Effector CD8-positive, alpha-beta T cell (primary cell): ENCODE measurements around the gene MST1R.
"Not testable (repeated sequence)": the region's sequence is repeated elsewhere in the genome, so short reads cannot be mapped to it uniquely, and the experiment has no call there.

Experiments
- DNase-seq: peaks from one replicate; lab custom pipeline; 2025; lab: John Stamatoyannopoulos, UW
- total RNA-seq, 4 experiments: gene quantifications; one replicate each; lab custom pipeline; 2026; lab: John Stamatoyannopoulos, UW

The MST1R gene
- total RNA-seq = 0 to 1.1 (median 0.64) reads per million in 4 experiments

DNA sequence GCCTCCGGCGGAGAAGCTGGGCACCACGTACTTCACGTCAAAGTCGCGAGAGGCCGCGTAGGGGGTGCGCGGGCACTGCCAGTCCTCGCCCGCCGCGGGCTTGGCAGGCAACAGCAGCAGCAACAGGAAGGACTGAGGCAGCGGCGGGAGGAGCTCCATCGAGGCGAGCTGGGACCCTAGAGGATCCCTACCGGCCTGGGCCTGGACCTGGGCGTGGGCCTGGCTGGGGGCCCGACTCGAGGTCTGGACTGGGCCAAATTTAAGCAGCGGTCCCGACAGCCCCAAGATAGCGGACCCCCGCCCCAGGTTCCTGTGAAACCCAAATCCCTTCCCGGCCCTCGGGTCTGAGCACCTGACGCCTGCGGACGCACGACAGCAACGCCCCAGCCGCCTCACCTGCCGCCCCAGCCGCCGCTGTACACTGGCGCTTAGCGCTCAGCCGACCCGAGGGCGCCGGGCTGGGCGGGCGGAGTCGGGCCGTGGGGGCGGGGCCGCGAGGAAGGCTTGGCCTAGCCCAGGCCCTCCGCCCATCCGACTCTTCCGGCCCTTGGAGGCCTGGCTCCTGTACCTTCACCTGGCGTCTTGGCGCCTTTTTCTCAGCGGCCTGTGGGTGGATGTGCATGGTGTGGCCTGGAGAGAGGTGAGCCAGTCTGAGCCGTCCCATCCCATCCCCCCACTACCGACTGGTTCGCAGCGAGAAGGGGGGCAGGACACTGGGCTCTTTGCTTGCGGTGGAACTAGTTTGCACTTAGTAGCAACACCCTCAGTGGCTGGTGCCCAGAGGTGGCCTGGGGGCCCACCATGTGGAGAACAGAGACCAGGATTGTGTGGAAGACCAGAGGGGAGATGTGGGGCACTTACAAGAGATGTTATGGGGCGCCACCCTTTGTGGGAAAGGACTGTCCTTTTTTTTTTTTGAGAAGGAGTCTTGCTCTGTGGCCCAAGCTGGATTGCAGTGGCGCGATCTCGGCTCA, at the start of gene MST1R:
TSS of gene MST1R (minus strand) at position 423 of the 974 bp plus-strand sequence. CDS start at position 159, 264 bp downstream.
- DNase-seq = peak; percentile 69

DNA sequence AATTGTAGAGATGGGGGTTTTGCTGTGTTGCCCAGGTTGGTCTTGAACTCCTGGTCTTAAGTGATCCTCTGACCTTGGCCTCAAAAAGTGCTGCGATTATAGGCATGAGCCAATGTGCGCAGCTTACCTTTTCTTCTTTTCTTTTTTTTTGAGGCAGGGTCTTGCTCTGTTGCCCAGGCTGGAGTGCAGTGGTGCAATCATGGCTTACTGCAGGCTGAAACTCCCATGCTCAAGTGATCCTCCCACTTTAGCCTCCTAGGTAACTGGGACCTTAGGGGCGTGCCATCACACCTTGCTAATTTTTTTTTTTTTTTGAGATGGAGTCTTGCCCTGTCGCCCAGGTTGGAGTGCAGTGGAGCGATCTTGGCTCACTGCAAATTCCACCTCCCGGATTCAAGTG, 49.3 kb upstream of the MST1R start:
- no peak for DNase-seq

DNA sequence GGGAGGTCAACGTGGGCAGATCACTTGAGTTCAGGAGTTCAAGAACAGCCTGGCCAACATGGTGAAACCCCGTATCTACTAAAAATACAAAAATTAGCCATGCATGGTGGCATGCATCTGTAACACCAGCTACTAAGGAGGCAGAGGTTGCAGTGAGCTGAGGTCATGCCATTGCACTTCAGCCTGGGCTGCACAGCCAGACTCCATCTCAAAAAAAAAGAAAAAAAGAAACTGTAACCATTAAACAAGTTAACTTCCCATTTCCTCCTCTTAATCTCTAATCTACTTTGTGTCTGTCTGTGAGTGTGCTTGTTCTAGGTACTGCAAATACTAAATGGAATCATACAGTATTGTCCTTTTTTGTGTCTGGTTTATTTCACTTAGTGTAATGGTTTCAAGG, 39.0 kb upstream of the MST1R start:
- no peak for DNase-seq

DNA sequence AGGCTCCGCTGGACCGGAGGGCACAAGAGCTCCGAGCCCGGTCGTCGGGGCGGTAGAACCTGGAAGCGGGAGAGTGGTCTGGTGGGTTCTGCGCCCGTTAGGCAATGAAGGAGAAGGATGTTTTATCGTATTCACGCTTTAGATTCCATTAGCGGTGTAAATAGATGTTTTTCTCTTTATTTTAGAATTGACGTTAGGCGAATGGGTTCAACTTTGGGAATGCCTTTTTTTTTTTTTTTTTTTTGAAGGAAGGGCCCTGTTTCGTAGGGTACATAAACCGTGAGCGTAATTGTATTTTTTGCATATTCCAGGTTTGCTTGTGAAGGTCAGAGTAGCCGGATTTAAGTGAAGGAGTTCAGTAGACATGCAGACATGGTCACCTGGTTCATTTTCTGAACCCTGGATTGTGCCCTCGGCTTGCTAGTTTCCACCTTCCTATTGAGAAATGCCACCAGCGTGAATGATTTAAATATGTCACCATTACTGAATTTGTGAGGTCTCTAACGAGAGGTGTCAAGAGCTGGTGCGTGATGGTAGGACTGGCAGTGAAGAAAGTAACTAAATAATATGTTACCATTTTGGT, 37.1 kb upstream of the MST1R start:
- DNase-seq = no peak

DNA sequence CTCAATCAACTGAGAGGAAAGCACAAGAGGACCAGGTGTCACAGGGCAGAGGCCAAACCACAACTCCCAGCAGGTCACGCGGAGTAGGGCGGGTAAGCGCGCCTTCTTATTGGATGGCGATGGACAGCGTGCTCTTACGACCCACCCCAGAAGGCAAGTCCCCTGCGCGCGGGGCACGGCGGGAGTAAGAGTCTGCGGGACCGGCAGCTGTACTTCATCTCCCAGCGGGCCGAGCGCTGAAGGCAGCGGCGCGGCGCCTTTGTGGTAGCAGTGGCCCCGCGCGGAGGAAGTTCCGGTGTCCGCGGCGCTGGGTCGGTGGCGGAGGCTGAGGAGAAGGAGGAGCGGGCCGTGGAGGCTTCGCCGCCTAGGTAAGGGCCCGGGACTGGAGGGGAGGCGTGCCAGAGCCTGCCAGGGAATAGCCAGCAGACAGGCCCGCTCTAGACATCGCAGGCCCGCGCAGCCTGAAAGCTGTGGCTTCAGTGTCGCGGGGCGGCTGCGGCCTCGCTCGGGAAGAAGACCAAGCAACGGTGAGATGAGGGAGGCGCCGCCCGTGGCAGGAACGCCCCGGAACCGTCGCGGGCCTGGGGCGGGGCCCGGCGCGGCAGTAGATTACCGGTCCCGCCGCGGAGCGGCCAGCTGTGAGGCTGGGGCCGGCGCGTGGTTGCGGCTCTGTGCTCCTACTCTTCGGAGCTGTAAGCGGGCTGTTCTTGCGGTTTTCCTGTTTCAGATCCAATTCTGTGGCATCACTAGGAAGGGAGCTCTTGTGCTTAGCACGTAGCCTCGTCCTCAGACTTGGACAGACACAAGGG, 36.4 kb upstream of the MST1R start, which contains the start of gene RBM6:
TSS of gene RBM6 (plus strand) at position 293 of the 809 bp plus-strand sequence. CDS start 22,492 bp downstream, outside the sequence.
- peak; percentile 85 for DNase-seq

DNA sequence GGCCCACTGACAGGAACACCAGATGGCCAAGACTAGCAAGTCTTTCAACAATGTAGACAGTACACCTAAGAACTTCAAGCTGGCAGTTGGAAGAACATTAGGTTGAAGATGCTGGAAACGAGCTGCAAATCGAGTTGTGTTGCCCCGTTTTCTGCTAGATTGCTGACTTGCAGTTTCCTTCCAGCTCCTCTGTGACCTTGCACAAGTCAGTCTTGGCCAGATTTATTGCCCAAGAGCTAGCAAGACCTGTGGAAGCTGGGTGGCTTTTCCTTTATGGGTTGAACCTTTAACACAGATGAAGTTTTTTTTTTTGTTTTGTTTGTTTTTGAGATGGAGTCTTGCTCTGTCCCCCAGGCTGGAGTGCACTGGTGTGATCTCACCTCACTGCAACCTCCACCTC, 33.4 kb upstream of the MST1R start:
- DNase-seq = no peak

DNA sequence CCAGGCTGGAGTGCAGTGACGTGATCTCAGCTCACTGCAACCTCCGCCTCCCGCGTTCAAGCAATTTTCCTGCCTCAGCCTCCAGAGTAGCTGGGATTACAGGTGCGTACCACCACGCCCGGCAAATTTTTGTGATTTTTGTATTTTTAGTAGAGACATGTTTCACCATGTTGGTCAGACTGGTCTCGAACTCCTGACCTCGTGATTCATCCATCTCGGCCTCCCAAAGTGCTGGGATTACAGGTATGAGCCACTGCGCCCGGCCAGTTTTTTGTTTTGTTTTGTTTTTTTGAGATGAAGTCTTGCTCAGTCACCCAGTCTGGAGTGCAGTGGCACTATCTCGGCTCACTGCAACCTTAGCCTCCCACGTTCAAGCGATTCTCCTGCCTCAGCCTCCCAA, 28.6 kb upstream of the MST1R start:
- not testable (repeated sequence) for DNase-seq

DNA sequence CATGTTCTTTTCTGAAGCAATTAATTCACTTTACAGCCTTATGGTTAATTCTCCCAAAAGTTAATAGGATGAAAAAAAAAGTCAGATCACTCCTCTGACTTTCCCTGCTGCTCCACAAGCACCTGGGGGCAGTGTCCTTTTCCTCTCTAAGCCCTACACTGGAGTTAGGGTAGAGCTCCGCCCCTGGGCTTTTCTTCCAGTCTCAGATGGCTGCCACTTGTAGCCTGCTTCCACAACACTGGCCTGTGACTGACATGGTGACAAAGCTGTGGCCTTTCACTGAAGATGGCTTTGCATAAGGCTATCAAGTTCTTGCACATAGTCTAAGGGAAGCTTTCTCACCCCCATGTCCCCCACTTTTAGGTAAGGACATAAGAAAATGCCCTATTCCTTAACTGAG, 27.2 kb upstream of the MST1R start:
- no peak for DNase-seq

DNA sequence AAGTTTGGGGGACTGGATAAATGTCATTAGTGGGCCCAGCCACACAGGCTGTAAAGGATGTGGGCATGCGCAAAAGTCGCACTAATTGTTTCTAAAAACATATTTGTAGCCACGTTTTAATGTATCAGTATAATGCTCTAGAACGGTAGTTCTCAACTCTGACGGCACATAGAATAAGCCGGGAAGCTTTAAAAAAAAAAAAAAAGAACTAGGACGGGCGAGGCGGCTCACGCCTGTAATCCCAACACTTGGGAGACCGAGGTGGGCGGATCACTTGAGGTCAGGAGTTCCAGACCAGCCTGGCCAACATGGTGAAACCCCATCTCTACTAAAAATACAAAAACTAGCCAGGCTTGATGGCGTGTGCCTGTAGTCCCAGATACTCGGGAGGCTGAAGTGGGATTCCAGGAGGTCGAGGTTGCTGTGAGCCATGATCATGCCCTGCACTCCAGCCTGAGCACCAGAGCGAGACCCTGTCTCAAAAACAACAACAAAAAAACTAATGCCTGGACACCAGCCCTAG, 26.6 kb upstream of the MST1R start:
- DNase-seq = no peak

DNA sequence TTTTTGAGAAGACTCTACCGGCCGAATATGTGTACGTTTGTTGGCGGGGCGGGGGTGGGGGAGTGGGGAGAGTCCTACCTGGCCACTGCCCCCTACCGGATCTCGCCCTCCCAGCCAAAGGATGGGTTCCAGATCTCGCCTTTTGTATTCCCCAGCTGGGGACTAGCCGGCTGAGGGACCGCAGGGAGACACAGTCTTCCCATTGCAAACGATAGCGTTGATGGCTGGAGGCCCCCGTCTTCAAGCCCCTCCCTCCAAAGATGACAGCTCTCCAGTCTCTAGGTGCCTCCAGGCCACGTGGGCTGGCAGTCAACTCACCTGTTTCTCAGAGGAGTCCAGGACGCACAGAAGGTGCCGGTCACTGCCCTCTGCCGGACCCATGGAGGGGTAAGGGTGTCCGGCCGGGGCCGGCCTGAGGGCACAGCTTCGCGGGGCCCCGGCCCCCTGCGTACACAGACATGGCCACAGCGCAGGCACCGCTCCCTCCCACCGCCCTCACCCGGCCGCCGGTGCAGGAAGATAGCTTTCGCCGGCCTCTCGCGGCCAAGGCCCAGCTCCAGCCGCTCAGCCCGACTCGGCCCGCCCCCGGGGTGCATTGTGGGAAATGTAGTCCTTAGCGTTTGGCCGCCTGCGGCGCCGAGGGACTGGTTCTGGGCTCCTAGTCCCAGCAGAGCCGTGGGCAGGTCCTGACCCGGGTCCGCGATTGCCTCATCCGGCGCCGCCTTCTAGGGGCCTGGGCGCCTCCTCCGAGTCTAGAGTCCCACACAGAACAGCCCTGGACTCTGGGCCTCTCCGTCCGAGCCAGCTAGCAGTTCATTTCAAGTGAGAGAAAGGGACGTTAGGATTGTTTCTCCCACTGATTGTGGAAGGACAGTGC, 25.9 kb upstream of the MST1R start, which contains the start of gene MON1A:
TSS of gene MON1A (minus strand) at position 521 of the 877 bp plus-strand sequence. CDS start 16,465 bp downstream, outside the sequence.
- peak; percentile 79 for DNase-seq

DNA sequence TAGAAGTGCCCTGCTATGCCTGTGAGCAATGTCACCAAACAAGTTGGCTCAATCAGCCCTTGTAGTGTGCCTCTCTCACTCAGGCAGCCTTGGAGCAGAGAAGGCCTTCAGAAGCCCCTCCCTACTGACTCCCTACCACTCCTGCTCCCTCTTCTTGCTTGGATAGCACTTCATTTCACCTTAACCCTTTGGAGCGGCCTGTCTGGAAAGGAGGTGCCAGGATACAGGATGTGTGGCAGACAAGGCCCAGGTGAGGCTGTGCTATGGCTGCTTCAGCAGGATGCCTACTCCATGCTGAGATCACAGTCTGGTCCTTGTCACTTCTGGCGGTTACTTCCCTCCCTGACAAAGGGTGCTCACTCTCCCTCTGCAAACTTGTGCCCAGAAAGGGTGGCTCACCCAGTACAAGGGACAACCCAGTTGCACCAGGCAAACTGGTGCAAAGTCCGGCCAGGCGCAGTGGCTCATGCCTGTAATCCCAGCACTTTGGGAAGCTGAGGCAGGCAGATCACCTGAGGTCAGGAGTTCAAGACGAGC, 24.9 kb upstream of the MST1R start:
- no peak for DNase-seq

DNA sequence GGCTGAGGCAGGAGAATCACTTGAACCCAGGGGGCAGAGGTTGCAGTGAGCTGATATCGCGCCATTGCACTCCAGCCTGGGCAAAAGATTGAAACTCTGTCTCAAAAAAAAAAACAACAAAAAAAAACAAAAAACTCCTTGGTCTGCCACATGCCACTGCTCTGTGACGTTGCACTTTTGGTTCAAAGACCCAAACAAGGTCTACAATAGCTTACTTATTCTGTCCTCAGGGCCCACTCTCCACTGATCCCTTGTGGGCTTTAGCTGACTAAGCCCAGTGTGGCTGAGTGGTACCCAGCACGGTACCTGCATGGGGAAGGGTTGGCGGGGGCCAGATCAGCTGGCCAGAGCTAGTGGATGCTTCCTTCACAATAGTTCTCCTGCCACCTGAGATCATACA, 24.1 kb upstream of the MST1R start:
- DNase-seq = no peak

DNA sequence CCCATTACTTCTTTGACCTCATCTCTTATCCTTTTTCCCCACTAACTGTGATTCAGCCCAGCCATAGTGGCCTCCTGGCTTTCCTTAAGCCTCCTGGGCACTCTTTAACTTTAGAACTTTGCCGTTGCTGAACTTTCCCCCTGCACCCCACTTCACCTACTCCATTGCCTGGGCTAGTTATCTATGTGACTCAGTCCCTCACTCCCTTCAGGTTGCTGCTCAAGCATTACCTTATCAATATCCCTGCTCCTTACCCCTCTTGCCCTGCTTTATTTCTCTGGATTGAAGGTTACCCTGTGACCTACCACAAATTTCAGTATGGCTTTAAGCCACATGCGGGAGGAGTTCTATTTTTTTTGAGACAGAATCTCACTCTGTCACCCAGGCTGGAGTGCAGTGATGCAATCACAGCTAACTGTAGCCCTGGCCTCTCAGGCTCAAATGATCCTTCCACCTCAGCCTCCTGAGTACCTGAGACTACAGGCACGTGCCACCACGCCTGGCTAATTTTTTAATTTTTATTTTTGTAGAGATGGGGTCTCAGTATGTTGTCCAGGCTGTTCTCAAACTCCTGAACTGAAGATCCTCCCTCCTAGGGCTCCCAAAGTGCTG, 22.6 kb upstream of the MST1R start:
- DNase-seq = no peak

DNA sequence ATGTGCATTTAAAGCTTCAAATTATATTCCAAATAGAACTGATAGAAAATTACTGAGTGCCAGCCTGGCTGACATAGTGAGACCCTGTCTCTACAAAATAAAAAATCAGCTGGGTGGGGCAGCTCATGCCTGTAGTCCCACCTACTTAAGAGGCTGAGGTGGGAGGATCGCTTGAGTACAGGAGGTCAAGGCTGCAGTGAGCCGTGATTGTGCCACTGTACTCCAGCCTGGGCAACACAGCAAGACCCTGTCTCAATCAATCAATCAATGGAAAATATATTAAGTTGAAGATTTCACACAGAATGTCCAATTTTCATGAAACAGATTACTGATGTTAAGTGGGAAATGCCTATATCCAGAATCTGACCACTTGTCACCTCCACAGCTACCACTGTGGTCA, 21.8 kb upstream of the MST1R start:
- no peak for DNase-seq

DNA sequence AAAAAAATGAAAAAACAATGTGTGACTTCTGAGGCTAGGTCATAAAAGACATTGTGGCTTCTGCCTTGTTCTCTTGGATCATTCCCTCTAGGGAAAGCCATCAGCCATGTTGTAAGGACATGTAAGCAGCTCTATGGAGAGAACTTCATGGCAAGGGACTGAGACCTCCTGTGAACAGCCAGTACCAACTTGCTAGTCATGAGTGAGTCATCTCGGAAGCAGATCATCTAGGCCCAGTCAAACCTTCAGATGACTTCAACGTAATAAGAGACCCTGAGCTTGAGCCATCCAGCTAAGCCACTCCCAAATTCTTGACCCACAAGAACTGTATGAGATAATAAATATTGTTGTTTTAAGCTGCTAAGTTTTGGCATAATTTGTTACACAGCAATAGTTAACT, 21.0 kb upstream of the MST1R start:
- no peak for DNase-seq

DNA sequence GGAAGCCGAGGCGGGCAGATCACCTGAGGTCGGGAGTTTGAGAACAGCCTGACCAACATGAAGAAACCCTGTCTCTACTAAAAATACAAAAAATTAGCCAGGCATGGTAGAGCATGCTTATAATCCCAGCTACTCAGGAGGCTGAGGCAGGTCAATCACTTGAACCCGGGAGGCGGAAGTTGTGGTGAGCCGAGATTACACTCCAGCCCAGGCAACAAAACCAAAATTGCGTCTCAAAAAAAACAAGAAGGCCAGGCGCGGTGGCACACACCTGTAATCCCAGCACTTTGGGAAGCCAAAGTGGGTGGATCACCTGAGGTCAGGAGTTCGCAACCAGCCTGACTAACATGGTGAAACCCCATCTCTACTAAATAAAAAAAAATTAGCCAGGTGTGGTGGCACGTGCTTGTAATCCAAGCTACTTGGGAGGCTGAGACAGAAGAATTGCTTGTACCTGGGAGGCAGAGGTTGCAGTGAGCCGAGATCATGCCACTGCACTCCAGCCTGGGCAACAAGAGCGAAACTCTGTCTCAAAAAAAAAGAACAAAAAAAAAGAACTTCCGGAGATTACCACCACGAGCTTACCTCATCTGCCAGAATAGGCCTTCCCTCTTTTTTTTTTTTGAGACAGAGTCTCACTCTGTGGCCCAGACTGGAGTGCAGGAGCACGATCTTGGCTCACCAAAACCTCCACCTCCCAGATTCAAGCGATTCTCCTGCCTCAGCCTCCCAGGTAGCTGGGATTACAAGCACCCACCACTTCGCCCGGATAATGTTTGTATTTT, 14.3 kb upstream of the MST1R start:
- DNase-seq = not testable (repeated sequence)

DNA sequence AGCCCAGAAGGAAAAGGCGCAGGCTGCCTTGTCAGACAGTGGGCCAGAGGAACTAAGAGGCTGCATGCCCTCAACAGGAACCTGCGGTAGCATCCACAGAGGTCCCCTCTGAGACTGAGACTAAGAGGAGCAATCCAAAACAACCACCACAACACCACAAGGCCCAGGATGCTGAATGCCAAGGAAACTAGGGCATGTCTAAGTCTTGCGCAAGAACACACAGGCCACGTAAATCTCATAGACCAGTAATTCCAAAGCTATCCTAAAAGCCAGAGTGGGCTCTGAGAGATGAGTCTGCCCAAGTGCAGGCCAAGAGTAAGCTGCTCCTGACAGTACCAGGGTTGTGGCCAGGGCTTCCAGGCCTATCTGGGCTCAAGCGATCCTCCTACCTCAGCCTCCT, 13.0 kb upstream of the MST1R start:
- DNase-seq = no peak

DNA sequence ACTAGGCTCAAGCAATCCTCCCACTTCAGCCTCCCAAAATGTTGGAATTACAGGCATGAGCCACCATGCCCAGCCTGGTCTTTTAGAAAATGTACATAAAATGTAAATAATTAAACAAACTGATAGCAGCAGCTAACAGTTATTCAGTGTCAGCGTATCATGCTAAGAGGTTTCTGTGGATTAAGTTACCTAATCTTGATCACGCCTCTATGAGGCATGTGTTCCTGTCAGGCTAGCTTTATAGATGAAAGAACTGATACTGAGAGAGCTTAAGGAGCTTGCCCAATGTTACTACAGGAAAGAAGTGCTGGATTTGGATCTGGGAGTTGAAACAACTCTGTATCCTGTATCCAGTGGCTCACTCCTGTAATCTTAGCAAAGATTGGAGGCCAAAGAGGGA, 11.2 kb upstream of the MST1R start:
- DNase-seq = no peak

DNA sequence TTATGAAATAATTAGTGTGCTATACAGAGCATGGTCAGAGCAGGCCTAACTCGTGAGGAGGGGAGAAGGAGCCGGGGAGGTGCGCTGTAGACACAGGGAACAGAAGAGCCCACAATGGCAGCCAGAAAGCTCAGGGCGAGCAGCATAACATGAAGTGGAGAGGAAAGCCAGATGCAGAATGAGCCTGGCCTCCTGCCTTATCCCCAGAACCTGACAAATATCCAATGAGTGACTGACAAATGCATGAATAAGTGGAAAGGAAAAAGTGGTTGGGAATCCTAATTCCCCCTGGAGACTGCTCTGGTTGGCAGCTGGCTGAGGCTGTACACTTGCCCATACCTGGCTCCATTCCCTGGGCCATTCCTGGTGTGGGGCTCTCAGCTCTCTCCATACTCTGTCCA, 9.2 kb upstream of the MST1R start:
- no peak for DNase-seq
